HG03378 (cell line): ENCODE results near the gene PPM1H.
"Not testable (repeated sequence)": the region's sequence is repeated elsewhere in the genome, so short reads cannot be mapped to it uniquely, and the experiment has no call there.

Experiments
- ATAC-seq: cut with Tn5 transposase; IDR thresholded peaks from one replicate; pipeline ENCODE4 v1.9.1; 2021; ENCODE audit warnings: mild to moderate bottlenecking, moderate library complexity; ENCODE audit not compliant: unreplicated experiment

The PPM1H gene

GRCh38 chr12:62739266-62740015 lies 195.5 kb downstream of the PPM1H start:
- no peak for ATAC-seq

- no peak for ATAC-seq
Measured at GRCh38 chr12:62738616-62739015, 196.3 kb downstream of the PPM1H start.

GRCh38 chr12:62738105-62738504 lies 196.8 kb downstream of the PPM1H start:
- ATAC-seq = no peak

- ATAC-seq = no peak
Measured at GRCh38 chr12:62737615-62738014, 197.3 kb downstream of the PPM1H start.

- no peak for ATAC-seq
Measured at GRCh38 chr12:62737188-62737587, 197.8 kb downstream of the PPM1H start.

- no peak for ATAC-seq
Measured at GRCh38 chr12:62736596-62736995, 198.4 kb downstream of the PPM1H start.

GRCh38 chr12:62732861-62733427 lies 202.0 kb downstream of the PPM1H start:
- peak; percentile 60 for ATAC-seq

- ATAC-seq = no peak
Measured at GRCh38 chr12:62731055-62731820, 203.7 kb downstream of the PPM1H start.

- ATAC-seq = no peak
Measured at GRCh38 chr12:62730649-62731048, 204.3 kb downstream of the PPM1H start.

GRCh38 chr12:62729579-62730544 lies 205.1 kb downstream of the PPM1H start:
- ATAC-seq = not testable (repeated sequence)

GRCh38 chr12:62728741-62729140 lies 206.2 kb downstream of the PPM1H start:
- no peak for ATAC-seq

GRCh38 chr12:62726471-62726980 lies 208.4 kb downstream of the PPM1H start:
- ATAC-seq = no peak

- no peak for ATAC-seq
Measured at GRCh38 chr12:62725781-62726180, 209.2 kb downstream of the PPM1H start.

GRCh38 chr12:62724947-62725451 lies 210.0 kb downstream of the PPM1H start:
- no peak for ATAC-seq

- ATAC-seq = no peak
Measured at GRCh38 chr12:62724285-62724684, 210.7 kb downstream of the PPM1H start.

GRCh38 chr12:62722971-62723680 lies 211.8 kb downstream of the PPM1H start:
- no peak for ATAC-seq

- no peak for ATAC-seq
Measured at GRCh38 chr12:62720661-62721330, 214.2 kb downstream of the PPM1H start.

GRCh38 chr12:62720025-62720424 lies 214.9 kb downstream of the PPM1H start:
- no peak for ATAC-seq

GRCh38 chr12:62718762-62719426 lies 216.1 kb downstream of the PPM1H start:
- ATAC-seq = no peak
